Retina (tissue), 1 donor: ENCODE measurements around the gene NRXN3.
"Not testable (repeated sequence)": the region's sequence is repeated elsewhere in the genome, so short reads cannot be mapped to it uniquely, and the experiment has no call there.

Experiments used
- DNase-seq: peaks from one replicate; pipeline ENCODE4 v3.0.0-alpha.2; 2016

NRXN3 gene

GRCh38 chr14:78968265-78968664, 798.1 kb downstream of the NRXN3 start:
- no peak for DNase-seq

GRCh38 chr14:78970677-78971076, 800.5 kb downstream of the NRXN3 start:
- peak; percentile 26 for DNase-seq

- DNase-seq = no peak
Observed at GRCh38 chr14:78972440-78972839, 802.3 kb downstream of the NRXN3 start.

- no peak for DNase-seq
Observed at GRCh38 chr14:78974691-78975090, 804.5 kb downstream of the NRXN3 start.

- DNase-seq = no peak
Observed at GRCh38 chr14:78975734-78976133, 805.6 kb downstream of the NRXN3 start.

- DNase-seq = no peak
Observed at GRCh38 chr14:78978896-78979295, 808.7 kb downstream of the NRXN3 start.

GRCh38 chr14:78982551-78982950, 812.4 kb downstream of the NRXN3 start:
- no peak for DNase-seq

GRCh38 chr14:78983126-78983525, 813.0 kb downstream of the NRXN3 start:
- no peak for DNase-seq

GRCh38 chr14:78985668-78986381, 815.7 kb downstream of the NRXN3 start:
- peak; percentile 45 for DNase-seq

GRCh38 chr14:78986989-78987388, 816.8 kb downstream of the NRXN3 start:
- no peak for DNase-seq

- DNase-seq = no peak
Observed at GRCh38 chr14:78989221-78989620, 819.0 kb downstream of the NRXN3 start.

- no peak for DNase-seq
Observed at GRCh38 chr14:78992867-78993266, 822.7 kb downstream of the NRXN3 start.

GRCh38 chr14:78997811-78998210, 827.6 kb downstream of the NRXN3 start:
- no peak for DNase-seq

- no peak for DNase-seq
Observed at GRCh38 chr14:79009286-79009685, 839.1 kb downstream of the NRXN3 start.

GRCh38 chr14:79011091-79011919, 841.1 kb downstream of the NRXN3 start:
- DNase-seq = peak; percentile 21

- no peak for DNase-seq
Observed at GRCh38 chr14:79011920-79012204, 841.7 kb downstream of the NRXN3 start.

- no peak for DNase-seq
Observed at GRCh38 chr14:79016828-79017505, 846.8 kb downstream of the NRXN3 start.

- no peak for DNase-seq
Observed at GRCh38 chr14:79017561-79017960, 847.4 kb downstream of the NRXN3 start.

- DNase-seq = no peak
Observed at GRCh38 chr14:79018836-79019235, 848.7 kb downstream of the NRXN3 start.

- DNase-seq = not testable (repeated sequence)
Observed at GRCh38 chr14:79019898-79020297, 849.7 kb downstream of the NRXN3 start.

GRCh38 chr14:79021766-79022165, 851.6 kb downstream of the NRXN3 start:
- DNase-seq = no peak

- DNase-seq = no peak
Observed at GRCh38 chr14:79027138-79027537, 857.0 kb downstream of the NRXN3 start.

GRCh38 chr14:79028281-79028680, 858.1 kb downstream of the NRXN3 start:
- no peak for DNase-seq

GRCh38 chr14:79036441-79036840, 866.3 kb downstream of the NRXN3 start:
- no peak for DNase-seq
